Trophoblast cell (in vitro differentiated cells and primary cell): ENCODE data around the gene NKAP.
"Not testable (repeated sequence)": the region's sequence is repeated elsewhere in the genome, so short reads cannot be mapped to it uniquely, and the experiment has no call there.

Experiments used
- DNase-seq, 2 donors: peaks; one replicate each; pipeline ENCODE4 v3.0.0-alpha.2; 2016
- H2AFZ ChIP-seq: 2 replicates; pipeline ENCODE4 v1.6.1; 2013; ENCODE audit warnings: low read length, moderate library complexity, mild to moderate bottlenecking; ENCODE audit not compliant: insufficient read depth, poor library complexity
- H2AK5ac ChIP-seq: 2 replicates; pipeline ENCODE4 v1.6.1; 2013; ENCODE audit warnings: mild to moderate bottlenecking, low read length
- H2BK120ac ChIP-seq: 2 replicates; pipeline ENCODE4 v1.6.1; 2013; ENCODE audit warnings: low read length, mild to moderate bottlenecking, moderate library complexity; ENCODE audit not compliant: insufficient read depth, poor library complexity
- H2BK12ac ChIP-seq: 2 replicates; pipeline ENCODE4 v1.6.1; 2013; ENCODE audit warnings: mild to moderate bottlenecking, low read length, moderate library complexity
- H2BK5ac ChIP-seq: 2 replicates; pipeline ENCODE4 v1.6.1; 2013; ENCODE audit warnings: low read length, low read depth, moderate library complexity, mild to moderate bottlenecking; ENCODE audit not compliant: poor library complexity
- H3K14ac ChIP-seq: 2 replicates; pipeline ENCODE4 v1.6.1; 2013; ENCODE audit warnings: mild to moderate bottlenecking, low read length
- H3K18ac ChIP-seq: 2 replicates; pipeline ENCODE4 v1.6.1; 2013; ENCODE audit warnings: mild to moderate bottlenecking, low read length
- H3K23ac ChIP-seq: 2 replicates; pipeline ENCODE4 v1.6.1; 2013; ENCODE audit warnings: low read length
- H3K27ac ChIP-seq: 2 replicates; pipeline ENCODE4 v1.5.1; 2013; ENCODE audit warnings: low read depth, mild to moderate bottlenecking, inconsistent platforms, low read length, moderate library complexity
- H3K27me3 ChIP-seq: 2 replicates; pipeline ENCODE4 v1.6.1; 2013; ENCODE audit warnings: inconsistent platforms, mild to moderate bottlenecking, low read length, moderate library complexity; ENCODE audit not compliant: insufficient read depth
- H3K36me3 ChIP-seq, 2 experiments: 1 replicate in 1 of 2; 2 replicates in 1 of 2; pipeline ENCODE4 v1.6.1; 2013; ENCODE audit warnings: low read length in 2 of 2, mild to moderate bottlenecking in 2 of 2, moderate library complexity in 1 of 2; ENCODE audit not compliant: insufficient read depth in 2 of 2, control insufficient read depth in 1 of 2
- H3K4ac ChIP-seq: 2 replicates; pipeline ENCODE4 v1.6.1; 2013; ENCODE audit warnings: low read depth, mild to moderate bottlenecking, low read length, moderate library complexity
- H3K4me1 ChIP-seq, 2 experiments: 1 replicate in 1 of 2; 2 replicates in 1 of 2; pipeline ENCODE4 v1.6.1; 2013; ENCODE audit warnings: low read length in 2 of 2, mild to moderate bottlenecking in 2 of 2, moderate library complexity in 1 of 2; ENCODE audit not compliant: insufficient read depth in 2 of 2, control insufficient read depth in 1 of 2
- H3K4me2 ChIP-seq: 2 replicates; pipeline ENCODE4 v1.6.1; 2013; ENCODE audit warnings: inconsistent platforms, mild to moderate bottlenecking, low read length, moderate library complexity
- H3K4me3 ChIP-seq: 2 replicates; pipeline ENCODE4 v1.5.1; 2013; ENCODE audit warnings: mild to moderate bottlenecking, low read depth, low read length, inconsistent platforms
- H3K79me1 ChIP-seq: one replicate; pipeline ENCODE4 v1.6.1; 2013; ENCODE audit warnings: low read length
- H3K79me2 ChIP-seq: 2 replicates; pipeline ENCODE4 v1.6.1; 2013; ENCODE audit warnings: low read length, mild to moderate bottlenecking; ENCODE audit not compliant: control insufficient read depth, insufficient read depth, poor library complexity
- H3K9ac ChIP-seq: 2 replicates; pipeline ENCODE4 v1.6.1; 2013; ENCODE audit warnings: mild to moderate bottlenecking, low read length
- H3K9me3 ChIP-seq: 2 replicates; pipeline ENCODE4 v1.6.1; 2013; ENCODE audit warnings: low read depth, mild to moderate bottlenecking, control low read depth, inconsistent platforms, low read length; ENCODE audit not compliant: insufficient read depth
- H4K12ac ChIP-seq: 2 replicates; pipeline ENCODE4 v1.6.1; 2013; ENCODE audit warnings: low read depth, mild to moderate bottlenecking, low read length, moderate library complexity
- H4K8ac ChIP-seq: 2 replicates; pipeline ENCODE4 v1.6.1; 2013; ENCODE audit warnings: low read depth, mild to moderate bottlenecking, low read length, moderate library complexity
- H4K91ac ChIP-seq: one replicate; pipeline ENCODE4 v1.6.1; 2013; ENCODE audit warnings: low read depth, mild to moderate bottlenecking, low read length, moderate library complexity
- WGBS: extraction: QIAGEN DNeasy Blood & Tissue Kit; methylation state at CpG from one replicate; pipeline ENCODE4 v1.1.7; 2013; ENCODE audit warnings: missing lambda C conversion rate; ENCODE audit not compliant: insufficient read length, insufficient coverage; ENCODE audit errors: extremely low coverage; 5-methylcytosine and 5-hydroxymethylcytosine counted together

Gene NKAP

GRCh38 chrX:119966837-119967236 lies 23.3 kb upstream of the NKAP start:
- not testable (repeated sequence) for H3K79me1 ChIP-seq, H2AFZ ChIP-seq, H3K36me3 ChIP-seq, H3K27ac ChIP-seq, H4K8ac ChIP-seq, H3K79me2 ChIP-seq, H3K27me3 ChIP-seq, H3K4me3 ChIP-seq, H3K23ac ChIP-seq, H3K4me2 ChIP-seq, H2BK5ac ChIP-seq, H3K9me3 ChIP-seq, H2AK5ac ChIP-seq, H3K4me1 ChIP-seq, H2BK12ac ChIP-seq, H3K9ac ChIP-seq, H3K4ac ChIP-seq, DNase-seq, H2BK120ac ChIP-seq, H3K14ac ChIP-seq, H3K18ac ChIP-seq, H4K91ac ChIP-seq, H4K12ac ChIP-seq
- no CpG with 5 or more reads among the region's 1 CpG for WGBS

- Histone ChIP-seq H2AK5ac (no peak overlapping the region), H3K79me1 (no peaks in the 10 kb centered on the region), H3K36me3 (no peaks in the 10 kb centered on the region), H3K23ac (no peak overlapping the region), H4K91ac (no peak overlapping the region), H3K4me1 (no peaks in the 10 kb centered on the region), H3K14ac (no peak overlapping the region), H3K9me3 (no peaks in the 10 kb centered on the region), H2BK12ac (no peak overlapping the region), H3K9ac (no peak overlapping the region), H3K27ac (no peak overlapping the region), H2BK120ac (no peak overlapping the region), H3K4ac (no peak overlapping the region), H3K27me3 (no peaks in the 10 kb centered on the region), H3K4me2 (no peak overlapping the region), H2AFZ (no peak overlapping the region), H4K8ac (no peak overlapping the region), H4K12ac (no peak overlapping the region), H3K79me2 (no peaks in the 10 kb centered on the region), H3K18ac (no peak overlapping the region), H3K4me3 (no peak overlapping the region), H2BK5ac (no peak overlapping the region)
- no peak for DNase-seq
These were observed 17.1 kb upstream of the NKAP start for GRCh38 chrX:119960625-119961024.

DNA sequence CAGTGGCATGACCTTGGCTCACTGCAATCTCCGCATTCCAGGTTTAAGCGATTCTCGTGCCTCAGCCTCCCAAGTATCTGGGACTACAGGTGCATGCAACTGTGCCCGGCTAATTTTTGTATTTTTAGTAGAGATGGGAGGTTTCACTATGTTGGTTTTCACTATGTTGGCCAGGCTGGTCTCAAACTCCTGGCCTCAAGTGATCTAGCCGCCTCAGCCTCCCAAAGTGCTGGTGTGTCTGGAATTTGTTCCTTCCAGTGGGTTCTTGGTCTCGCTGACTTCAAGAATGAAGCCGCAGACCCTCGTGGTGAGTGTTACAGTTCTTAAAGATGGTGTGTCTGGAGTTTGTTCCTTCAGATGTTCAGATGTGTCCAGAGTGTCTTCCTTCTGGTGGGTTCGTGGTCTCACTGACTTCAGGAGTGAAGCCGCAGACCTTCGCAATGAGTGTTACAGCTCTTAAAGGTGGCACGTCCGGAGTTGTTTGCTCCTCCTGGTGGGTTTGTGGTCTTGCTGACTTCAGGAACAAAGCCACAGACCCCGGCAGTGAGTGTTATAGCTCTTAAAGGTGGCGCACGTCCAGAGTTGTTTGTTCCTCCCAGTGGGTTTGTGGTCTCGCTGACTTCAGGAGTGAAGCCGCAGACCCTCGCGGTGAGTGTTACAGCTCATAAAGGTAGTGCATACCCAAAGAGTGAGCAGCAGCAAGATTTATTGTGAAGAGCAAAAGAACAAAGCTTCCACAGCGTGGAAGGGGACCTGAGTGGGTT lies 12.4 kb upstream of the NKAP start:
- not testable (repeated sequence) for H3K79me2 ChIP-seq, H3K9ac ChIP-seq, H2BK5ac ChIP-seq, H3K4me1 ChIP-seq, H3K27ac ChIP-seq, H2BK12ac ChIP-seq, H4K12ac ChIP-seq, H3K27me3 ChIP-seq, H3K4me3 ChIP-seq, H2AFZ ChIP-seq, H2AK5ac ChIP-seq, H4K91ac ChIP-seq, H2BK120ac ChIP-seq, H3K23ac ChIP-seq, DNase-seq, H3K4me2 ChIP-seq, H3K79me1 ChIP-seq, H3K36me3 ChIP-seq, H3K14ac ChIP-seq, H3K9me3 ChIP-seq, H4K8ac ChIP-seq, H3K4ac ChIP-seq, H3K18ac ChIP-seq
- WGBS, result no CpG with 5 or more reads among the region's 21 CpGs

GRCh38 chrX:119954374-119954773 lies 10.8 kb upstream of the NKAP start:
- no peak overlapping the region for H3K23ac ChIP-seq
- H2BK12ac ChIP-seq, result no peak overlapping the region
- no peak overlapping the region for H3K14ac ChIP-seq
- no peak overlapping the region for H3K27ac ChIP-seq
- no peaks in the 10 kb centered on the region for H3K9me3 ChIP-seq
- no peak overlapping the region for H4K12ac ChIP-seq
- no peak overlapping the region for H4K8ac ChIP-seq
- no peak overlapping the region for H3K4me3 ChIP-seq
- H4K91ac ChIP-seq, result no peak overlapping the region
- H3K27me3 ChIP-seq, result no peaks in the 10 kb centered on the region
- H3K9ac ChIP-seq, result no peak overlapping the region
- no peaks in the 10 kb centered on the region for H3K36me3 ChIP-seq
- H2BK5ac ChIP-seq, result no peak overlapping the region
- no peaks in the 10 kb centered on the region for H3K79me1 ChIP-seq
- no peaks in the 10 kb centered on the region for H3K79me2 ChIP-seq
- H3K4me1 ChIP-seq, result no peaks in the 10 kb centered on the region
- no peak for DNase-seq
- H2AK5ac ChIP-seq, result no peak overlapping the region
- H3K4me2 ChIP-seq, result no peak overlapping the region
- no peak overlapping the region for H3K18ac ChIP-seq
- no CpG with 5 or more reads among the region's 3 CpGs for WGBS
- no peak overlapping the region for H3K4ac ChIP-seq
- H2AFZ ChIP-seq, result no peak overlapping the region
- no peak overlapping the region for H2BK120ac ChIP-seq
